GM12874 (cell line): ENCODE measurements around the gene COL4A4.

Experiments used
- CTCF ChIP-seq: IDR thresholded peaks from 2 replicates; pipeline ENCODE4 v1.5.1; 2011; ENCODE audit warnings: low read depth, mild to moderate bottlenecking, control low read depth, low read length, moderate library complexity; ENCODE audit not compliant: insufficient read depth

The COL4A4 gene

GRCh38 chr2:227106845-227107759 is 56.9 kb downstream of the COL4A4 start:
- TF ChIP-seq CTCF = peak; percentile 67

- TF ChIP-seq CTCF = no peak
Observed at GRCh38 chr2:227103583-227103982, 60.4 kb downstream of the COL4A4 start.

DNA sequence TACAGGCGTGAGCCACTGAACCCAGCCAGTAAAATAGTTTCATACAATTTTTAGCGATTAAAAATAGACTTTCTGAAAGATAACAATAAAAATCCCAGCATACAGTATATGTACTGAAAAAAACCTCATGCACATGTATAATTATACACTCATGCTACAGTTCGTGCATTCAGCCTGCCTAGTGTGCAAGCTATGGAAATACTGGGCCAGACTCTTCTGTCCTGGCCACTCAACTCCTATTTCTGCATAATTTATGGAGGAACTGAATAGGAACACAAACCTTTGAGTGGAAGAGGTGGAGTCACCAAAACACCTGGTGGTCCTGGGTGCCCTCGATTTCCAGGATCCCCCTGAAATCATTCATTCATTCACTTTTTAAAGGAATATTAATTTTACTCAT is 64.7 kb downstream of the COL4A4 start:
- TF ChIP-seq CTCF = no peak

DNA sequence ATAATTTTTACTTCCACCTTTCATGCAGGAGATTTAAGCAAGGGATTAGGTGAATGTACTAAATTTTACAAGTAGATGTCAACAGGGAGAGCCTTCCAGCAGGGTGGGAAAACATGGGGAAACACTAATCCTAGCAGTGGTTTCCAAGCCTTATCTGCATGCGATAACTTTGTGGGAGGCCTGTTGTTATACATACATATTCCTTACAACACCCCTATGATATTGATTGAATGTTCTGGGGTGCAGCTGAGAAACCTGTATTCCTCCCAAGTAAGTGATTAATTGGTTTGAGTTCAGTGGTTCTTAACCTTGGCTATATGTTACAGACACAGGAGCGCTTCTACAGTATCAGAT is 65.9 kb downstream of the COL4A4 start:
- no peak for TF ChIP-seq CTCF

DNA sequence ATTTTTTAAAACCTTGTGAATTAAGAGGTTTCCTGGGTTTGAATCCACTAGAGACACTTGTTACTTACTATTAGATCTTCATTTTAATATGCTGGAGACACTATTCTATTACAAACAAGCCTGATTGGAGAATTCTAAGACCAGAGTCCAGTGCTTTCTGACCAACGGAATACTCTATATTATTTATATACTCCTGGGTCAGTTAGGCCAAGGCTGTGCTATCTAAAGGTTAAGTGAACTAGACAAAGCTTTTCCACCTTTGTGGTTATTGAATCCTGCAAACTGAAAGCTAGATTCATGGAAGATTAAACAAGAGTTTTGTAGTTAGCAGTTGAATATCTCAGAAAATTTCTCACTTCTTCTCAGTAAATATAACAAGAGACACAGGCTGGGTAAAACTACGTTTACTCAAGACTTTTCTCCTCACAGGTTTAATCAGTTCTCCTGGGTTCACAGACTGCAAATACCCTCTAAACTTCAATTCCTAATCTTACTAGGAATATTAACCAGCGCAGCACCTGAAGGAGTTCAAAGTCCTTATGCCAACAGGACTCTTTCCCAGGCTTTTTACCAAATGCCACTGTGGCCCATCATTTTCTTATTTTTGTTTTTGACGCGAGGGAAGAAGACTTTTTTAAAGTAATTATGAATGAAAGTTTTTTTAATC is 66.4 kb downstream of the COL4A4 start:
- TF ChIP-seq CTCF = no peak

GRCh38 chr2:227095346-227095745 is 68.7 kb downstream of the COL4A4 start:
- no peak for TF ChIP-seq CTCF

DNA sequence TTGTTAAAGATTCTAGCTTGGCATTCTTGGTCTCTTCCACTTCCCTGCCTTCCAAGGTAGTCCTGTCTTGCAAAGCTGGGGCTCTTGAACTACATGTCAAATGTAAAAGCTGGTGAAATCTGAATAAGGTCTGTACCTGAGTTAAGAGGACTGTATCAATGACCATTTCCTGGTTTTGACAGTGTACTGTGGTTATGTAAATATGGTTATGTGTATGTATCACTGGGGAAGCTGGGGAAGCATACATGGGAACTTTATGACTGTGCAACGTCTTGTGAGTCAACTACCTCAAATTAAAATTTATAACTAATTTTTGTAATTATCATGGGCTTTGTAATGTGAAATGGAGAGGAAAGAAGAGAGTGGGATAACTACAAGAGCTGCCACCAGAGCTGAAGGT is 81.7 kb downstream of the COL4A4 start:
- no peak for TF ChIP-seq CTCF
